OCI-LY7 (cell line): ENCODE data around the gene LIN7A. TPM values are rescaled to one million over a fixed set of nuclear protein-coding genes. Genes with fewer than 3 reads are reported as not detected.

Source experiments
- BruUV-seq: library from RNA; stranded (reverse); fragments of 400-500 nt; replicated peaks from 2 replicates; lab custom pipeline; 2021; lab: Mats Ljungman, UMichigan
- CTCF ChIA-PET: fragments of 300-600 bp; sonication (Branson Sonifier 250); formaldehyde crosslinking; loops from one replicate; lab custom pipeline; 2022; ENCODE audit warnings: antibody characterized with exemption; ENCODE audit not compliant: unreplicated experiment; lab: Charles Lee
- POLR2A ChIA-PET: fragments of 300-600 bp; sonication (Branson Sonifier 250); formaldehyde crosslinking; loops from one replicate; lab custom pipeline; 2022; ENCODE audit warnings: antibody characterized with exemption; lab: Charles Lee
- DNase-seq: peaks from one replicate; pipeline ENCODE4 v3.0.0-alpha.2; 2015; ENCODE audit warnings: low spot score
- H2AFZ ChIP-seq: fragments of 200-600 bp; sonication (generic), shearing (Covaris generic); 2 replicates; pipeline ENCODE4 v1.6.1; 2014; ENCODE audit warnings: mild to moderate bottlenecking, antibody characterized with exemption, low read length, moderate library complexity
- H3K27ac ChIP-seq: fragments of 200-600 bp; sonication (generic); 2 replicates; pipeline ENCODE4 v1.5.1; 2014; ENCODE audit warnings: mixed run types, low read depth, mild to moderate bottlenecking, moderate library complexity, low read length, inconsistent platforms; ENCODE audit not compliant: poor library complexity, severe bottlenecking
- H3K36me3 ChIP-seq: fragments of 200-600 bp; sonication (generic); 2 replicates; pipeline ENCODE4 v1.6.1; 2014; ENCODE audit warnings: mild to moderate bottlenecking, antibody characterized with exemption, low read length, moderate library complexity, mixed read lengths; ENCODE audit not compliant: insufficient read depth
- H3K4me1 ChIP-seq: fragments of 200-600 bp; sonication (generic); 2 replicates; pipeline ENCODE4 v1.5.1; 2014; ENCODE audit warnings: mild to moderate bottlenecking, low read length; ENCODE audit not compliant: insufficient read depth, poor library complexity, severe bottlenecking
- H3K4me2 ChIP-seq: fragments of 200-600 bp; sonication (generic); 2 replicates; pipeline ENCODE4 v1.6.1; 2014; ENCODE audit warnings: mild to moderate bottlenecking, low read length
- H3K4me3 ChIP-seq: fragments of 200-600 bp; sonication (generic); 2 replicates; pipeline ENCODE4 v1.5.1; 2014; ENCODE audit warnings: mild to moderate bottlenecking, low read depth, low read length; ENCODE audit not compliant: poor library complexity, severe bottlenecking
- H3K79me2 ChIP-seq: fragments of 200-600 bp; sonication (generic); 2 replicates; pipeline ENCODE4 v1.6.1; 2016; ENCODE audit warnings: low read depth, mild to moderate bottlenecking, low read length, moderate library complexity, mixed read lengths; ENCODE audit not compliant: insufficient read depth
- H3K9me2 ChIP-seq: fragments of 200-600 bp; sonication (generic); 2 replicates; pipeline ENCODE4 v1.6.1; 2016; ENCODE audit warnings: mild to moderate bottlenecking, low read length, mixed read lengths; ENCODE audit not compliant: insufficient read depth
- H3K9me3 ChIP-seq: fragments of 200-600 bp; sonication (generic); 2 replicates; pipeline ENCODE4 v1.6.1; 2014; ENCODE audit warnings: mild to moderate bottlenecking, mixed run types, low read length, mixed read lengths
- H4K20me1 ChIP-seq: fragments of 200-600 bp; sonication (generic); 2 replicates; pipeline ENCODE4 v1.6.1; 2014; ENCODE audit warnings: mild to moderate bottlenecking, antibody characterized with exemption, low read length, moderate library complexity, mixed read lengths; ENCODE audit not compliant: insufficient read depth
- EZH2phosphoT487 ChIP-seq: fragments of 200-600 bp; sonication (generic); IDR thresholded peaks from 2 replicates; pipeline ENCODE4 v1.6.1; 2018; ENCODE audit warnings: low read depth, borderline replicate concordance, mild to moderate bottlenecking, mixed run types, antibody characterized with exemption, low read length, moderate library complexity, mixed read lengths
- intact Hi-C: fragments of 100-400 bp; cut with micrococcal nuclease; formaldehyde crosslinking; loops from one replicate; pipeline ENCODE4 v1.10.0; 2022; ENCODE audit not compliant: unreplicated experiment
- total RNA-seq, 2 experiments: library from RNA; depleted of rRNA in 1 of 2; stranded (reverse); fragments of >200 nt in 1 of 2; shearing (Covaris generic) in 1 of 2; gene quantifications; 2 replicates each; pipeline ENCODE4 v1.2.3, GENCODE V29; 2014 to 2022
- TF ChIP-seq, protein P1 (sequence below): fragments of 200-600 bp; sonication (generic); conservative IDR thresholded peaks from 2 replicates; pipeline ENCODE4 v1.5.1; 2014; ENCODE audit warnings: mild to moderate bottlenecking, antibody characterized with exemption, low read length, moderate library complexity, mixed read lengths

Gene LIN7A
- total RNA-seq, 2 experiments from 2014 or later = 0.61 TPM; not detected in 1

DNA sequence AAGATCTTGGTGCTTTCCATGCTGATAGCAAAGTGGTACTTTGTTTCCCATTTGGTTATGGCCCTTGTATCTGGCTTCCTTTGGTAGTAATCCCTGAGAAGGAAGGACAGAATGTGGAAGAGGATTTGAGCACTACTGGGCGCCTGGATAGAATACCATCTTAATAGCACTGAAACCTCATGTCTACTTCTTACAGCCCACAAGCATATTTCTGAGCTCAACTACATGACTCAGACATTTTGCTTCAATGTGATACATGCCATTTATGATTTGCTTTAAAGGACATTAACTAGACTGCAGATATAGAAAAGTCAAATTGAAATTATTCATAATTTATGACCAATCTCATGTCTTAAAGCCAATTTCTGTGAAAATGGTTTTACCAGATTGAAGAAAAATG, 80.4 kb downstream of the LIN7A start:
- no peaks in the 10 kb centered on the region for H3K9me2 ChIP-seq
- ChIA-PET POLR2A (no interaction called here), CTCF (no interaction called here)
- H3K4me2 ChIP-seq = no peak overlapping the region
- H3K4me1 ChIP-seq = no peaks in the 10 kb centered on the region
- DNase-seq = no peak
- no peaks in the 10 kb centered on the region for H3K36me3 ChIP-seq
- no peaks in the 10 kb centered on the region for H3K9me3 ChIP-seq
- H3K79me2 ChIP-seq = no peaks in the 10 kb centered on the region
- no peak overlapping the region for H2AFZ ChIP-seq
- no TSS peak for BruUV-seq
- H4K20me1 ChIP-seq = no peaks in the 10 kb centered on the region
- H3K4me3 ChIP-seq = no peak overlapping the region
- TF ChIP-seq, protein P1, sequence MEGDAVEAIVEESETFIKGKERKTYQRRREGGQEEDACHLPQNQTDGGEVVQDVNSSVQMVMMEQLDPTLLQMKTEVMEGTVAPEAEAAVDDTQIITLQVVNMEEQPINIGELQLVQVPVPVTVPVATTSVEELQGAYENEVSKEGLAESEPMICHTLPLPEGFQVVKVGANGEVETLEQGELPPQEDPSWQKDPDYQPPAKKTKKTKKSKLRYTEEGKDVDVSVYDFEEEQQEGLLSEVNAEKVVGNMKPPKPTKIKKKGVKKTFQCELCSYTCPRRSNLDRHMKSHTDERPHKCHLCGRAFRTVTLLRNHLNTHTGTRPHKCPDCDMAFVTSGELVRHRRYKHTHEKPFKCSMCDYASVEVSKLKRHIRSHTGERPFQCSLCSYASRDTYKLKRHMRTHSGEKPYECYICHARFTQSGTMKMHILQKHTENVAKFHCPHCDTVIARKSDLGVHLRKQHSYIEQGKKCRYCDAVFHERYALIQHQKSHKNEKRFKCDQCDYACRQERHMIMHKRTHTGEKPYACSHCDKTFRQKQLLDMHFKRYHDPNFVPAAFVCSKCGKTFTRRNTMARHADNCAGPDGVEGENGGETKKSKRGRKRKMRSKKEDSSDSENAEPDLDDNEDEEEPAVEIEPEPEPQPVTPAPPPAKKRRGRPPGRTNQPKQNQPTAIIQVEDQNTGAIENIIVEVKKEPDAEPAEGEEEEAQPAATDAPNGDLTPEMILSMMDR = no peak
- no peak for TF ChIP-seq EZH2phosphoT487
- H3K27ac ChIP-seq = no peak overlapping the region
- intact Hi-C loops = no loop called here

DNA sequence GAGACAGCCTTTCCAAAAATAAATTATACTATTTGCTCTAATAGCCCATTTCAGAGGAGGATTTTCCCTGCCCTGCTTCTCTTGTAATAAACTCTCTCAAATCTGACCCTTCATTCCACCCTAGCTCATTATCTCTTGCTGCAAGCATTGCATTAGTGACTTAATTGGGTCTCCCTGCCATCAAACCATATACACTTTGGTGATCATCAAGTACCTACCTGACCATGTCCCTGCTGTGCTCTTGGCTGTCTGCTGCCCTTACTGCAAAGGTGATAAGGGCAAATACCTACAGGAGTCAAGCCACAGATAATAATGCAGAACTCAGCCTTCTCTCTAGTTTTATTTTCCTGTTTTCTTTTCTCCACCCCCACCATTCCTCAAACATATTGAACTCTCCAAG, 88.4 kb downstream of the LIN7A start:
- Histone ChIP-seq H3K79me2 (no peaks in the 10 kb centered on the region), H2AFZ (no peak overlapping the region), H3K4me3 (no peak overlapping the region), H4K20me1 (no peaks in the 10 kb centered on the region), H3K9me2 (no peaks in the 10 kb centered on the region), H3K36me3 (no peaks in the 10 kb centered on the region), H3K27ac (no peak overlapping the region), H3K4me2 (no peak overlapping the region), H3K9me3 (no peaks in the 10 kb centered on the region), H3K4me1 (no peaks in the 10 kb centered on the region)
- intact Hi-C loops = no loop called here
- ChIA-PET POLR2A (no interaction called here), CTCF (no interaction called here)
- DNase-seq = no peak
- TF ChIP-seq EZH2phosphoT487 = no peak
- TF ChIP-seq, protein P1 = no peak
- no TSS peak for BruUV-seq

DNA sequence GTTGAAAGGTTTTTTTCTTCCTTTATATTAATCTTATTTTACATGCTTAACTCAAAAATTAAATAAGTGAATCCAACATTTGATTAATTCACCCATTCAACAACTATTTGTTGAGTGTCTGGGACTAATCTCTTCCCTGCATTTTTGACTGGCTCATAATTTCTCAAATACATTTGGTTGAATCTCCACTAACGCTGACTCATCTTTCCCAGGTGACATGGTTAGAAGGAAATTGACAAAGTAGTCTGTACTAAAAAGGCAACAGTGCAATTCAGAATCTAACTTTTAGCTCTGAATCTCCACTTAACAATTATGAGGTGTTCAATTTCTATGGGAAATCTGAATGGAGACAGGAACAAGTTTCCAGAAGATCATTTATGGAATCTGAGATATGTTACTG, 88.9 kb downstream of the LIN7A start:
- DNase-seq = no peak
- CTCF ChIA-PET = no interaction called here

More for the DNA sequence above, 88.9 kb downstream of the LIN7A start:
- POLR2A ChIA-PET = no interaction called here
- H3K27ac ChIP-seq = no peak overlapping the region
- no peaks in the 10 kb centered on the region for H3K79me2 ChIP-seq
- no peaks in the 10 kb centered on the region for H4K20me1 ChIP-seq
- H3K4me1 ChIP-seq = no peaks in the 10 kb centered on the region
- no peak overlapping the region for H2AFZ ChIP-seq
- intact Hi-C loops = no loop called here
- no peak overlapping the region for H3K4me2 ChIP-seq
- H3K4me3 ChIP-seq = no peak overlapping the region
- BruUV-seq = no TSS peak
- H3K9me3 ChIP-seq = no peaks in the 10 kb centered on the region
- no peaks in the 10 kb centered on the region for H3K9me2 ChIP-seq
- TF ChIP-seq EZH2phosphoT487 = no peak
- TF ChIP-seq, protein P1 = no peak
- no peaks in the 10 kb centered on the region for H3K36me3 ChIP-seq
